Astrocyte of the cerebellum (primary cell): ENCODE results near the gene AHDC1.
"Not testable (repeated sequence)": the region's sequence is repeated elsewhere in the genome, so short reads cannot be mapped to it uniquely, and the experiment has no call there.

Experiments used
- DNase-seq: peaks from one replicate; pipeline ENCODE4 v3.0.0-alpha.2; 2011; ENCODE audit warnings: low read depth
- H3K4me3 ChIP-seq: 2 replicates; pipeline ENCODE4 v1.5.1; 2011; ENCODE audit warnings: mild to moderate bottlenecking, low read depth, low read length, moderate library complexity
- CTCF ChIP-seq: IDR thresholded peaks from 2 replicates; pipeline ENCODE4 v1.5.1; 2012; ENCODE audit warnings: low read length, low read depth, moderate library complexity, mild to moderate bottlenecking; ENCODE audit errors: missing control alignments
- in situ Hi-C: cut with HindIII; loops from 2 replicates; pipeline ENCODE4 v1.10.0; 2017; ENCODE audit warnings: low sequenced_read_pairs

The AHDC1 gene

GRCh38 chr1:27647328-27647727 is 43.4 kb upstream of the AHDC1 start:
- no peak for DNase-seq
- no peak for TF ChIP-seq CTCF
- in situ Hi-C loops: no loop called here

GRCh38 chr1:27646676-27647075 is 42.7 kb upstream of the AHDC1 start:
- H3K4me3 ChIP-seq: no peak overlapping the region
- DNase-seq: no peak
- TF ChIP-seq CTCF: no peak
- in situ Hi-C loops: no loop called here

More at GRCh38 chr1:27647328-27647727, 43.4 kb upstream of the AHDC1 start:
- H3K4me3 ChIP-seq: no peak overlapping the region

- no peak for DNase-seq
- TF ChIP-seq CTCF: no peak
- in situ Hi-C loops: no loop called here
- H3K4me3 ChIP-seq: no peak overlapping the region
Measured at GRCh38 chr1:27645071-27645415, 41.1 kb upstream of the AHDC1 start.

- in situ Hi-C loops: no loop called here
- no peak overlapping the region for H3K4me3 ChIP-seq
- DNase-seq: no peak
- TF ChIP-seq CTCF: no peak
Measured at GRCh38 chr1:27644369-27645070, 40.6 kb upstream of the AHDC1 start.

- no peak for DNase-seq
- in situ Hi-C loops: no loop called here
- no peak overlapping the region for H3K4me3 ChIP-seq
- TF ChIP-seq CTCF: peak; percentile 91
Measured at GRCh38 chr1:27643600-27644368, 39.8 kb upstream of the AHDC1 start.

GRCh38 chr1:27640514-27640913 is 36.6 kb upstream of the AHDC1 start:
- in situ Hi-C loops, DNase-seq, H3K4me3 ChIP-seq: not testable (repeated sequence)

GRCh38 chr1:27638805-27639204 is 34.9 kb upstream of the AHDC1 start:
- DNase-seq: no peak
- no peak overlapping the region for H3K4me3 ChIP-seq
- no peak for TF ChIP-seq CTCF
- in situ Hi-C loops: no loop called here
